ENCODE results near the gene ZBTB43.

ZBTB43 gene

GRCh38 chr9:126860077-126860756 is 55.4 kb downstream of the ZBTB43 start, which contains the start of gene ZBTB34:
Gene ZBTB34 (plus strand): TSS chr9:126860639. CDS start chr9:126879400, 18,761 bp downstream.
- DNase-seq, result no peak

GRCh38 chr9:126860757-126861466 is 56.1 kb downstream of the ZBTB43 start:
- DNase-seq, result no peak

- no peak for DNase-seq
Observed at GRCh38 chr9:126861707-126862103, 56.9 kb downstream of the ZBTB43 start.

- no peak for DNase-seq
Observed at GRCh38 chr9:126862104-126862761, 57.4 kb downstream of the ZBTB43 start.

- no peak for DNase-seq
Observed at GRCh38 chr9:126864771-126865170, 59.9 kb downstream of the ZBTB43 start.

GRCh38 chr9:126869368-126869767 is 64.5 kb downstream of the ZBTB43 start:
- DNase-seq, result no peak

GRCh38 chr9:126872516-126872915 is 67.7 kb downstream of the ZBTB43 start:
- DNase-seq, result no peak

- DNase-seq, result no peak
Observed at GRCh38 chr9:126874546-126875314, 69.9 kb downstream of the ZBTB43 start.

- no peak for DNase-seq
Observed at GRCh38 chr9:126875756-126876510, 71.1 kb downstream of the ZBTB43 start.

GRCh38 chr9:126876531-126876930 is 71.7 kb downstream of the ZBTB43 start:
- no peak for DNase-seq

GRCh38 chr9:126877418-126877817 is 72.6 kb downstream of the ZBTB43 start:
- DNase-seq, result no peak

GRCh38 chr9:126879288-126879687 is 74.4 kb downstream of the ZBTB43 start:
- no peak for DNase-seq

GRCh38 chr9:126880226-126880946 is 75.5 kb downstream of the ZBTB43 start:
- no peak for DNase-seq

GRCh38 chr9:126880947-126881332 is 76.1 kb downstream of the ZBTB43 start:
- DNase-seq, result no peak

GRCh38 chr9:126882746-126883145 is 77.9 kb downstream of the ZBTB43 start:
- DNase-seq, result no peak

- DNase-seq, result no peak
Observed at GRCh38 chr9:126883636-126884035, 78.8 kb downstream of the ZBTB43 start.

- DNase-seq, result no peak
Observed at GRCh38 chr9:126885131-126885641, 80.3 kb downstream of the ZBTB43 start.

GRCh38 chr9:126886034-126886822 is 81.4 kb downstream of the ZBTB43 start:
- DNase-seq, result no peak

- no peak for DNase-seq
Observed at GRCh38 chr9:126886897-126887296, 82.1 kb downstream of the ZBTB43 start.

Data from NCI-H2081 treated with DMSO at 0.1 percent for 48 hours (cell line).